ENCODE data around the gene SLC38A8.

DNA sequence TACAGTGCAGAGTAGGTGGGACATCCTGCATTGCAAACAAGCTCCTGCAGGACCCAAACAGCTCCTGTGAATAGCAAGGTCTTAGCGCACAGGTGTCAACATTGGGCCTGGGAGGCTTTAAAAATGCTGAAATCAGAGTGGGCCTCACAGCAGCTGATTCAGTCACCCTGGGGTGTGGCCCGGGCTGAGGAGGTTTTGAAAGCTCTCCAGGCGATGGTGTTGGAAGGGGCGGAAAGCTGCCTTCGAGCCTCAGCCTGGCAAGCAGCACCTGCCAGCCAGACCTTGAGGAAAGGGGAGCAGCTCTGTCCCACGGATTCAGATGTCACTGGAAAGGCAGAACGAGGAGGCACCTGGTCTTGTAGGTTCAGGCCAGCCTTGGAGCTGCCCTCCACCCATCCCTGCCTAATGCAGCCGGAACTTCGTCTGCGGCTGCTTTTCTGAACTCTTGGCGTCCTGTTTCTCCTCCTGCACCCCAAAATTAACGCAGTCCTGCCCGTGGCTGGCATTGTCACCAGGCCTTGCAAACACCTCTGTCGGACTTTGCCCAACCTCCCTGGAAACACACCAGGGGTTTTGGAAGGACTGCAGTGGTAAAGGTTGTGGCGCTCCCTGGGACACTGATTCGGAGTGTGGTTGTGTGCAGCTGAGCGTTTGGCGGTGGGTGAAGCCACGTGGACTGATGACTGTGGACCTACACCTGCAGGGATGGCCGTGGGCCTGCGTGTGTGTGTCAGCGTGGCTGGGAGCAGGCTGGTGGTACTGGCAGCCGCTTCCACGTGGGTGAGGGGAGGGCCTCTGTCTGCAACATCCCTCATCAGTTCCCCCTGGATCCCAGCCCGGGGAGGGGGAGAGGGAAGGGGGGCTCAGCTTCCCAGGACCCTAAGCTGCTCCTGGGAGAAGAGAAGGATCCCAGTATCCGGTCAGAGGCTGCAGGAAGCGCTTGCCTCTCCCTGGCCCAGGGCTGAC is 71.1 kb downstream of the SLC38A8 start:
- TF ChIP-seq POLR2A (IDR thresholded peaks at IDR 0.05), result no peak
- TF ChIP-seq, protein P1, sequence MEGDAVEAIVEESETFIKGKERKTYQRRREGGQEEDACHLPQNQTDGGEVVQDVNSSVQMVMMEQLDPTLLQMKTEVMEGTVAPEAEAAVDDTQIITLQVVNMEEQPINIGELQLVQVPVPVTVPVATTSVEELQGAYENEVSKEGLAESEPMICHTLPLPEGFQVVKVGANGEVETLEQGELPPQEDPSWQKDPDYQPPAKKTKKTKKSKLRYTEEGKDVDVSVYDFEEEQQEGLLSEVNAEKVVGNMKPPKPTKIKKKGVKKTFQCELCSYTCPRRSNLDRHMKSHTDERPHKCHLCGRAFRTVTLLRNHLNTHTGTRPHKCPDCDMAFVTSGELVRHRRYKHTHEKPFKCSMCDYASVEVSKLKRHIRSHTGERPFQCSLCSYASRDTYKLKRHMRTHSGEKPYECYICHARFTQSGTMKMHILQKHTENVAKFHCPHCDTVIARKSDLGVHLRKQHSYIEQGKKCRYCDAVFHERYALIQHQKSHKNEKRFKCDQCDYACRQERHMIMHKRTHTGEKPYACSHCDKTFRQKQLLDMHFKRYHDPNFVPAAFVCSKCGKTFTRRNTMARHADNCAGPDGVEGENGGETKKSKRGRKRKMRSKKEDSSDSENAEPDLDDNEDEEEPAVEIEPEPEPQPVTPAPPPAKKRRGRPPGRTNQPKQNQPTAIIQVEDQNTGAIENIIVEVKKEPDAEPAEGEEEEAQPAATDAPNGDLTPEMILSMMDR (IDR thresholded peaks at IDR 0.05), result no peak
- TF ChIP-seq POLR2AphosphoS5 (IDR thresholded peaks at IDR 0.05; ENCODE audit: insufficient read depth in 1 of 2, low read depth in 1 of 2), result no peak

Data from vagina (tissue), 2 donors.